NCI-H1417 (cell line): ENCODE measurements around the gene SLC23A1.
"Not testable (repeated sequence)": the region's sequence is repeated elsewhere in the genome, so short reads cannot be mapped to it uniquely, and the experiment has no call there.

ENCODE experiments used
- DNase-seq, 3 experiments: peaks; one replicate each; lab custom pipeline; 2025; lab: John Stamatoyannopoulos, UW

Gene SLC23A1

GRCh38 chr5:139383275-139383992, at the start of gene SLC23A1:
SLC23A1 (minus strand) TSS chr5:139383297; CDS start chr5:139383253, 44 bp downstream.
- no peak for DNase-seq

GRCh38 chr5:139431706-139432105, 48.6 kb upstream of the SLC23A1 start:
- DNase-seq, result no peak

- DNase-seq, result no peak
Measured at GRCh38 chr5:139430015-139430414, 46.9 kb upstream of the SLC23A1 start.

GRCh38 chr5:139426203-139426885, 43.2 kb upstream of the SLC23A1 start:
- DNase-seq, result no peak

- no peak for DNase-seq
Measured at GRCh38 chr5:139425497-139425896, 42.4 kb upstream of the SLC23A1 start.

GRCh38 chr5:139422307-139422893, 39.3 kb upstream of the SLC23A1 start:
- DNase-seq, result peak; percentile 36 to 68 (median 65)

GRCh38 chr5:139419226-139420192, 36.4 kb upstream of the SLC23A1 start:
- no peak for DNase-seq

- DNase-seq, result no peak
Measured at GRCh38 chr5:139418793-139419192, 35.7 kb upstream of the SLC23A1 start.

- DNase-seq, result peak in 1 of 3 experiments; percentile 87
Measured at GRCh38 chr5:139417214-139417613, 34.1 kb upstream of the SLC23A1 start.

- DNase-seq, result no peak
Measured at GRCh38 chr5:139416651-139417050, 33.6 kb upstream of the SLC23A1 start.

GRCh38 chr5:139415869-139416268, 32.8 kb upstream of the SLC23A1 start:
- no peak for DNase-seq

- DNase-seq, result no peak
Measured at GRCh38 chr5:139415221-139415861, 32.2 kb upstream of the SLC23A1 start.

GRCh38 chr5:139414581-139415130, 31.6 kb upstream of the SLC23A1 start:
- no peak for DNase-seq

GRCh38 chr5:139413963-139414362, 30.9 kb upstream of the SLC23A1 start:
- DNase-seq, result no peak

- no peak for DNase-seq
Measured at GRCh38 chr5:139413153-139413552, 30.1 kb upstream of the SLC23A1 start.

- DNase-seq, result no peak
Measured at GRCh38 chr5:139410993-139411828, 28.1 kb upstream of the SLC23A1 start.

GRCh38 chr5:139410121-139410992, 27.3 kb upstream of the SLC23A1 start:
- DNase-seq, result no peak

- not testable (repeated sequence) for DNase-seq
Measured at GRCh38 chr5:139409116-139409515, 26.0 kb upstream of the SLC23A1 start.

GRCh38 chr5:139408191-139408590, 25.1 kb upstream of the SLC23A1 start:
- DNase-seq, result no peak
